ENCODE data around the gene RTN4RL1.
A peak's percentile ranks its signal among the peaks of the same experiment; 100 is the strongest.

The RTN4RL1 gene

GRCh38 chr17:2043785-2044184 lies 18.7 kb upstream of the RTN4RL1 start:
- no peak for DNase-seq

- no peak for DNase-seq
Observed at GRCh38 chr17:2042933-2043332, 17.8 kb upstream of the RTN4RL1 start.

- no peak for DNase-seq
Observed at GRCh38 chr17:2042390-2042847, 17.3 kb upstream of the RTN4RL1 start.

- DNase-seq, result peak; percentile 94
Observed at GRCh38 chr17:2041561-2042389, 16.6 kb upstream of the RTN4RL1 start, which contains the start of gene OVCA2. OVCA2 (plus strand) TSS chr17:2042022; CDS start chr17:2042048, 26 bp downstream.

GRCh38 chr17:2040942-2041560 lies 15.9 kb upstream of the RTN4RL1 start:
- DNase-seq, result no peak

GRCh38 chr17:2040219-2040827 lies 15.2 kb upstream of the RTN4RL1 start:
- DNase-seq, result no peak

GRCh38 chr17:2037155-2037554 lies 12.0 kb upstream of the RTN4RL1 start:
- DNase-seq, result no peak

- no peak for DNase-seq
Observed at GRCh38 chr17:2035541-2036488, 10.7 kb upstream of the RTN4RL1 start.

GRCh38 chr17:2034806-2035540 lies 9.8 kb upstream of the RTN4RL1 start:
- DNase-seq, result no peak

- DNase-seq, result no peak
Observed at GRCh38 chr17:2034157-2034556, 9.0 kb upstream of the RTN4RL1 start.

GRCh38 chr17:2033153-2033552 lies 8.0 kb upstream of the RTN4RL1 start:
- no peak for DNase-seq

GRCh38 chr17:2030779-2031163 lies 5.6 kb upstream of the RTN4RL1 start:
- DNase-seq, result no peak

GRCh38 chr17:2029911-2030778 lies 5.0 kb upstream of the RTN4RL1 start, which contains the start of gene DPH1:
DPH1 (plus strand) TSS chr17:2030153; CDS start chr17:2030170, 17 bp downstream.
- peak; percentile 89 for DNase-seq

GRCh38 chr17:2028737-2029136 lies 3.6 kb upstream of the RTN4RL1 start:
- DNase-seq, result no peak

GRCh38 chr17:2028234-2028614 lies 3.1 kb upstream of the RTN4RL1 start:
- no peak for DNase-seq

GRCh38 chr17:2027528-2028233 lies 2.5 kb upstream of the RTN4RL1 start:
- DNase-seq, result no peak

- peak; percentile 48 for DNase-seq
Observed at GRCh38 chr17:2025622-2026309, 632 bp upstream of the RTN4RL1 start.

- no peak for DNase-seq
Observed at GRCh38 chr17:2024572-2025219, 438 bp downstream of the RTN4RL1 start.
